ENCODE results near the gene ATP8A2. TPM values are rescaled to one million over a fixed set of nuclear protein-coding genes. Genes with fewer than 3 reads are reported as not detected.

The ATP8A2 gene
- polyA plus RNA-seq, 1 donor from 2014 or later = 11.9 TPM

- no peak overlapping the region for H3K4me2 ChIP-seq (ENCODE audit: low read length)
- no peak overlapping the region for H3K9ac ChIP-seq (ENCODE audit: low read length)
- H3F3A ChIP-seq (ENCODE audit: insufficient read depth, low read length, poor library complexity, severe bottlenecking) = no peaks in the 10 kb centered on the region
- H3K36me3 ChIP-seq (ENCODE audit: insufficient read depth, low read length) = no peaks in the 10 kb centered on the region
- no peak overlapping the region for H3K27ac ChIP-seq (ENCODE audit: low read length)
- H3K4me3 ChIP-seq (ENCODE audit: low read length) = no peak overlapping the region
- H3K9me3 ChIP-seq (ENCODE audit: low read length) = no peaks in the 10 kb centered on the region
- H2AFZ ChIP-seq (ENCODE audit: low read depth, low read length) = no peak overlapping the region
- TF ChIP-seq RAD21 (conservative IDR thresholded peaks at IDR 0.05) (no peak), CTCF (IDR thresholded peaks at IDR 0.05; ENCODE audit: poor library complexity, severe bottlenecking) (no peak), EP300 (conservative IDR thresholded peaks at IDR 0.05; ENCODE audit: poor library complexity, severe bottlenecking) (no peak), EZH2 (IDR thresholded peaks at IDR 0.05; ENCODE audit: borderline replicate concordance, insufficient read depth, low read length, poor library complexity, severe bottlenecking) (no peak), SMC3 (conservative IDR thresholded peaks at IDR 0.05; ENCODE audit: poor library complexity) (no peak), MXI1 (conservative IDR thresholded peaks at IDR 0.05; ENCODE audit: poor library complexity, severe bottlenecking) (no peak), REST (IDR thresholded peaks at IDR 0.05; ENCODE audit: borderline replicate concordance) (no peak), POLR2AphosphoS5 (IDR thresholded peaks at IDR 0.05) (no peak), TAF1 (IDR thresholded peaks at IDR 0.05; ENCODE audit: low read depth) (no peak)
- H3K9me2 ChIP-seq (ENCODE audit: insufficient read depth, low read length) = no peaks in the 10 kb centered on the region
- H3K79me2 ChIP-seq (replicated peaks; ENCODE audit: insufficient read depth, low read length) = no peaks in the 10 kb centered on the region
- no peaks in the 10 kb centered on the region for H4K20me1 ChIP-seq (ENCODE audit: insufficient read depth)
- no peaks in the 10 kb centered on the region for H3K27me3 ChIP-seq (ENCODE audit: insufficient read depth, low read depth, low read length)
Measured at GRCh38 chr13:26016189-26016588, 644.4 kb downstream of the ATP8A2 start.

- Histone ChIP-seq H3K27ac (ENCODE audit: low read length) (no peak overlapping the region), H4K20me1 (ENCODE audit: insufficient read depth) (no peaks in the 10 kb centered on the region), H3K27me3 (ENCODE audit: insufficient read depth, low read depth, low read length) (no peaks in the 10 kb centered on the region), H3K9me2 (ENCODE audit: insufficient read depth, low read length) (no peaks in the 10 kb centered on the region), H3K9ac (ENCODE audit: low read length) (no peak overlapping the region), H3K4me2 (ENCODE audit: low read length) (no peak overlapping the region), H3K36me3 (ENCODE audit: insufficient read depth, low read length) (no peaks in the 10 kb centered on the region), H3K79me2 (replicated peaks; ENCODE audit: insufficient read depth, low read length) (no peaks in the 10 kb centered on the region), H3K4me3 (ENCODE audit: low read length) (no peak overlapping the region), H2AFZ (ENCODE audit: low read depth, low read length) (no peak overlapping the region), H3K9me3 (ENCODE audit: low read length) (no peaks in the 10 kb centered on the region), H3F3A (ENCODE audit: insufficient read depth, low read length, poor library complexity, severe bottlenecking) (no peaks in the 10 kb centered on the region)
- TF ChIP-seq TAF1 (IDR thresholded peaks at IDR 0.05; ENCODE audit: low read depth) (no peak), MXI1 (conservative IDR thresholded peaks at IDR 0.05; ENCODE audit: poor library complexity, severe bottlenecking) (no peak), CTCF (IDR thresholded peaks at IDR 0.05; ENCODE audit: poor library complexity, severe bottlenecking) (no peak), EZH2 (IDR thresholded peaks at IDR 0.05; ENCODE audit: borderline replicate concordance, insufficient read depth, low read length, poor library complexity, severe bottlenecking) (no peak), RAD21 (conservative IDR thresholded peaks at IDR 0.05) (no peak), EP300 (conservative IDR thresholded peaks at IDR 0.05; ENCODE audit: poor library complexity, severe bottlenecking) (no peak), SMC3 (conservative IDR thresholded peaks at IDR 0.05; ENCODE audit: poor library complexity) (no peak), POLR2AphosphoS5 (IDR thresholded peaks at IDR 0.05) (no peak), REST (IDR thresholded peaks at IDR 0.05; ENCODE audit: borderline replicate concordance) (no peak)
Measured at GRCh38 chr13:26017196-26017921, 645.6 kb downstream of the ATP8A2 start.
